Thymus (tissue), 11 donors: ENCODE measurements around the gene WAPL. TPM values are rescaled to one million over a fixed set of nuclear protein-coding genes. Genes with fewer than 3 reads are reported as not detected.
"Not testable (repeated sequence)": the region's sequence is repeated elsewhere in the genome, so short reads cannot be mapped to it uniquely, and the experiment has no call there.

Experiments used
- DNase-seq, 9 donors: peaks; one replicate each; pipeline ENCODE4 v3.0.0-alpha.2; 2013; ENCODE audit warnings: low spot score in 9 of 9, low read depth in 6 of 9, missing footprints in 1 of 9
- H3K27ac ChIP-seq, 2 donors: one replicate each; pipeline ENCODE4 v1.5.1; 2013; ENCODE audit warnings: control low read depth in 1 of 2, low read depth in 1 of 2, low read length in 1 of 2, mild to moderate bottlenecking in 1 of 2, moderate library complexity in 1 of 2
- H3K27me3 ChIP-seq, 2 donors: one replicate each; pipeline ENCODE4 v1.5.1; 2013; ENCODE audit warnings: low read length in 1 of 2; ENCODE audit not compliant: control insufficient read depth in 2 of 2, insufficient read depth in 1 of 2
- H3K36me3 ChIP-seq, 2 donors: one replicate each; pipeline ENCODE4 v1.5.1; 2013; ENCODE audit warnings: low read length in 1 of 2, mild to moderate bottlenecking in 1 of 2, moderate library complexity in 1 of 2; ENCODE audit not compliant: control insufficient read depth in 2 of 2, insufficient read depth in 2 of 2
- H3K4me1 ChIP-seq, 2 donors: one replicate each; pipeline ENCODE4 v1.5.1; 2013; ENCODE audit warnings: low read length in 2 of 2; ENCODE audit not compliant: control insufficient read depth in 2 of 2, insufficient read depth in 2 of 2
- H3K4me3 ChIP-seq, 2 donors: one replicate each; pipeline ENCODE4 v1.5.1; 2013; ENCODE audit warnings: low read length in 2 of 2, control low read depth in 1 of 2, mild to moderate bottlenecking in 1 of 2
- H3K9me3 ChIP-seq, 2 donors: one replicate each; pipeline ENCODE4 v1.5.1; 2013; ENCODE audit warnings: low read length in 1 of 2, mild to moderate bottlenecking in 1 of 2; ENCODE audit not compliant: control insufficient read depth in 2 of 2, insufficient read depth in 1 of 2
- WGBS: extraction: QIAGEN DNeasy Blood & Tissue Kit; methylation state at CpG from one replicate; pipeline ENCODE4 v1.1.7; 2013; 5-methylcytosine and 5-hydroxymethylcytosine counted together
- polyA plus RNA-seq: library from polyadenylated mRNA; stranded (reverse); fragments of 200-250 nt; gene quantifications from one replicate; pipeline ENCODE4 v1.2.3, GENCODE V29; 2013
- total RNA-seq: library from RNA; stranded (reverse); fragments of 120-200 nt; gene quantifications from one replicate; pipeline ENCODE4 v1.2.4, GENCODE V29; 2013
- donor health status: healthy.

Gene WAPL
- total and polyA plus RNA-seq, 2 donors: 39.1 to 50.9 TPM

GRCh38 chr10:86553639-86554038 is 32.0 kb upstream of the WAPL start:
- no peaks in the 10 kb centered on the region for H3K27me3 ChIP-seq
- DNase-seq: no peak
- H3K36me3 ChIP-seq: no peaks in the 10 kb centered on the region
- no peaks in the 10 kb centered on the region for H3K4me1 ChIP-seq
- H3K27ac ChIP-seq: no peak overlapping the region
- no peaks in the 10 kb centered on the region for H3K9me3 ChIP-seq
- 92% methylated on average over 4 of the region's 4 CpGs for WGBS
- no peak overlapping the region for H3K4me3 ChIP-seq

GRCh38 chr10:86553213-86553612 is 31.6 kb upstream of the WAPL start:
- Histone ChIP-seq H3K4me1 (no peaks in the 10 kb centered on the region), H3K9me3 (no peaks in the 10 kb centered on the region), H3K4me3 (no peak overlapping the region), H3K36me3 (no peaks in the 10 kb centered on the region), H3K27ac (no peak overlapping the region), H3K27me3 (no peaks in the 10 kb centered on the region)
- DNase-seq: no peak
- 76% methylated on average over 5 of the region's 5 CpGs for WGBS

- H3K36me3 ChIP-seq: no peaks in the 10 kb centered on the region
- WGBS: 96% methylated on average over 2 of the region's 2 CpGs
These were observed 25.7 kb upstream of the WAPL start for GRCh38 chr10:86547296-86547695.

GRCh38 chr10:86545101-86545500 is 23.5 kb upstream of the WAPL start:
- H3K36me3 ChIP-seq: no peaks in the 10 kb centered on the region
- no peak overlapping the region for H3K27ac ChIP-seq
- H3K4me1 ChIP-seq: peaks cover 0 to 3% of the 10 kb centered on the region in 2 donors
- H3K27me3 ChIP-seq: no peaks in the 10 kb centered on the region
- no peaks in the 10 kb centered on the region for H3K9me3 ChIP-seq
- DNase-seq: no peak
- 66% methylated on average over 4 of the region's 4 CpGs for WGBS
- no peak overlapping the region for H3K4me3 ChIP-seq

More at GRCh38 chr10:86547296-86547695, 25.7 kb upstream of the WAPL start:
- Histone ChIP-seq H3K4me3 (no peak overlapping the region), H3K4me1 (no peaks in the 10 kb centered on the region), H3K27me3 (no peaks in the 10 kb centered on the region), H3K9me3 (no peaks in the 10 kb centered on the region), H3K27ac (no peak overlapping the region)
- no peak for DNase-seq

GRCh38 chr10:86540016-86540415 is 18.4 kb upstream of the WAPL start:
- peak in 1 of 9 donors; percentile 52 for DNase-seq

GRCh38 chr10:86538547-86538946 is 17.0 kb upstream of the WAPL start:
- Histone ChIP-seq H3K27me3 (peaks cover 0 to 5% of the 10 kb centered on the region in 2 donors), H3K9me3 (no peaks in the 10 kb centered on the region), H3K36me3 (no peaks in the 10 kb centered on the region), H3K4me1 (peaks cover 0 to 35% of the 10 kb centered on the region in 2 donors), H3K4me3 (no peak overlapping the region), H3K27ac (no peak overlapping the region)
- 91% methylated on average over 7 of the region's 7 CpGs for WGBS
- DNase-seq: no peak

More at GRCh38 chr10:86540016-86540415, 18.4 kb upstream of the WAPL start:
- Histone ChIP-seq H3K36me3 (no peaks in the 10 kb centered on the region), H3K4me3 (no peak overlapping the region), H3K4me1 (peaks cover 0 to 33% of the 10 kb centered on the region in 2 donors), H3K27me3 (peaks cover 0 to 5% of the 10 kb centered on the region in 2 donors), H3K9me3 (no peaks in the 10 kb centered on the region), H3K27ac (no peak overlapping the region)
- 82% methylated on average over 5 of the region's 5 CpGs for WGBS

GRCh38 chr10:86538040-86538439 is 16.4 kb upstream of the WAPL start:
- 99% methylated on average over 8 of the region's 8 CpGs for WGBS

GRCh38 chr10:86536294-86536861 is 14.8 kb upstream of the WAPL start:
- Histone ChIP-seq H3K36me3 (no peaks in the 10 kb centered on the region), H3K4me1 (peaks cover 0 to 35% of the 10 kb centered on the region in 2 donors), H3K9me3 (no peaks in the 10 kb centered on the region), H3K27me3 (peaks cover 0 to 5% of the 10 kb centered on the region in 2 donors), H3K4me3 (peak overlapping the region; percentile 41 to 56), H3K27ac (peak overlapping the region; percentile 80 to 81)
- 7% methylated on average over 40 of the region's 40 CpGs for WGBS
- DNase-seq: peak in 8 of 9 donors; percentile 36 to 81 (median 52)

More at GRCh38 chr10:86538040-86538439, 16.4 kb upstream of the WAPL start:
- H3K4me1 ChIP-seq: peaks cover 0 to 35% of the 10 kb centered on the region in 2 donors
- H3K9me3 ChIP-seq, DNase-seq, H3K36me3 ChIP-seq, H3K4me3 ChIP-seq, H3K27ac ChIP-seq, H3K27me3 ChIP-seq: not testable (repeated sequence)

GRCh38 chr10:86535132-86535882 is 13.7 kb upstream of the WAPL start:
- DNase-seq: peak in 8 of 9 donors; percentile 34 to 81 (median 60)
- H3K9me3 ChIP-seq: no peaks in the 10 kb centered on the region

More at GRCh38 chr10:86535132-86535882, 13.7 kb upstream of the WAPL start:
- Histone ChIP-seq H3K36me3 (no peaks in the 10 kb centered on the region), H3K27me3 (peaks cover 0 to 5% of the 10 kb centered on the region in 2 donors), H3K27ac (peak overlapping the region in 1 of 2 donors; percentile 74), H3K4me3 (peak overlapping the region; percentile 18 to 56), H3K4me1 (peaks cover 0 to 34% of the 10 kb centered on the region in 2 donors)
- WGBS: 70% methylated on average over 47 of the region's 47 CpGs
